Mammary epithelial cell (primary cell): ENCODE data around the gene UBR1.
"Not testable (repeated sequence)": the region's sequence is repeated elsewhere in the genome, so short reads cannot be mapped to it uniquely, and the experiment has no call there.

Source experiments
- EZH2 ChIP-seq: IDR thresholded peaks from 2 replicates; pipeline ENCODE4 v1.6.1; 2012; ENCODE audit warnings: low read length, inconsistent platforms, borderline replicate concordance
- TF ChIP-seq, protein P1 (sequence below), 2 donors: IDR thresholded peaks in 1 of 2; conservative IDR thresholded peaks in 1 of 2; 2 replicates each; pipeline ENCODE4 v1.5.1; 2011 to 2012; ENCODE audit warnings: inconsistent platforms in 2 of 2, low read length in 2 of 2, mild to moderate bottlenecking in 2 of 2, control low read depth in 1 of 2, low read depth in 1 of 2; ENCODE audit not compliant: insufficient read depth in 1 of 2; ENCODE audit errors: extremely low read depth in 1 of 2

DNA sequence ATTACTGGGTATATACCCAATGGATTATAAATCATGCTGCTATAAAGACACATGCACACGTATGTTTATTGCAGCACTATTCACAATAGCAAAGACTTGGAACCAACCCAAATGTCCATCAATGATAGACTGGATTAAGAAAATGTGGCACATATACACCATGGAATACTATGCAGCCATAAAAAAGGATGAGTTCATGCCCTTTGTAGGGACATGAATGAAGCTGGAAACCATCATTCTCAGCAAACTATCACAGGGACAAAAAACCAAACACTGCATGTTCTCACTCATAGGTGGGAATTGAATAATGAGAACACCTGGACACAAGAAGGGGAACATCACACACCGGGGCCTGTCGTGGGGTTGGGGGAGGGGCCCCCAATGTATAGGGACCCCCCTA is 64.8 kb downstream of the UBR1 start:
- TF ChIP-seq, protein P1, sequence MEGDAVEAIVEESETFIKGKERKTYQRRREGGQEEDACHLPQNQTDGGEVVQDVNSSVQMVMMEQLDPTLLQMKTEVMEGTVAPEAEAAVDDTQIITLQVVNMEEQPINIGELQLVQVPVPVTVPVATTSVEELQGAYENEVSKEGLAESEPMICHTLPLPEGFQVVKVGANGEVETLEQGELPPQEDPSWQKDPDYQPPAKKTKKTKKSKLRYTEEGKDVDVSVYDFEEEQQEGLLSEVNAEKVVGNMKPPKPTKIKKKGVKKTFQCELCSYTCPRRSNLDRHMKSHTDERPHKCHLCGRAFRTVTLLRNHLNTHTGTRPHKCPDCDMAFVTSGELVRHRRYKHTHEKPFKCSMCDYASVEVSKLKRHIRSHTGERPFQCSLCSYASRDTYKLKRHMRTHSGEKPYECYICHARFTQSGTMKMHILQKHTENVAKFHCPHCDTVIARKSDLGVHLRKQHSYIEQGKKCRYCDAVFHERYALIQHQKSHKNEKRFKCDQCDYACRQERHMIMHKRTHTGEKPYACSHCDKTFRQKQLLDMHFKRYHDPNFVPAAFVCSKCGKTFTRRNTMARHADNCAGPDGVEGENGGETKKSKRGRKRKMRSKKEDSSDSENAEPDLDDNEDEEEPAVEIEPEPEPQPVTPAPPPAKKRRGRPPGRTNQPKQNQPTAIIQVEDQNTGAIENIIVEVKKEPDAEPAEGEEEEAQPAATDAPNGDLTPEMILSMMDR (conservative IDR thresholded peaks at IDR 0.05 in 1 of 2, IDR thresholded peaks at IDR 0.05 in 1 of 2; ENCODE audit: extremely low read depth in 1 of 2, insufficient read depth in 1 of 2, low read depth in 1 of 2, low read length in 2 of 2), result not testable (repeated sequence)
- TF ChIP-seq EZH2, result not testable (repeated sequence)
